Thoracic aorta (tissue), 2 donors: ENCODE data around the gene HFM1. TPM values are rescaled to one million over a fixed set of nuclear protein-coding genes. Genes with fewer than 3 reads are reported as not detected.

Experiments
- ATAC-seq: fragments of 150-250 bp; one replicate; pipeline ENCODE4 v1.8.0; 2017; ENCODE audit warnings: low read depth; ENCODE audit not compliant: insufficient number of reproducible peaks, low FRiP score
- DNase-seq: peaks from one replicate; pipeline ENCODE4 v3.0.0-alpha.2; 2020; ENCODE audit warnings: low spot score
- H3K27ac ChIP-seq, 2 donors: fragments of 200-600 bp; sonication (generic); 1 replicate in 1 of 2; 2 replicates in 1 of 2; pipeline ENCODE4 v1.5.1; 2016; ENCODE audit warnings: mild to moderate bottlenecking in 2 of 2, moderate library complexity in 2 of 2
- H3K27me3 ChIP-seq: fragments of 200-600 bp; sonication (generic); replicated peaks from 2 replicates; pipeline ENCODE4 v1.6.0; 2016; ENCODE audit warnings: mild to moderate bottlenecking; ENCODE audit not compliant: insufficient read depth
- H3K36me3 ChIP-seq: fragments of 200-600 bp; sonication (generic); one replicate; pipeline ENCODE4 v1.5.1; 2016
- H3K4me1 ChIP-seq, 2 donors: fragments of 200-600 bp; sonication (generic); 1 replicate in 1 of 2; 2 replicates in 1 of 2; pipeline versions ENCODE4 v1.5.1 to v1.6.0; 2016; ENCODE audit warnings: low read depth in 2 of 2, mild to moderate bottlenecking in 1 of 2; ENCODE audit not compliant: control insufficient read depth in 1 of 2
- H3K4me3 ChIP-seq: fragments of 200-600 bp; sonication (generic); 2 replicates; pipeline ENCODE4 v1.5.1; 2016; ENCODE audit warnings: mild to moderate bottlenecking
- H3K9me3 ChIP-seq: fragments of 200-600 bp; sonication (generic); 2 replicates; pipeline ENCODE4 v1.5.1; 2016
- total RNA-seq, 2 donors: library from RNA; depleted of rRNA; stranded (reverse); fragments of >200 nt; gene quantifications; one replicate each; pipeline versions ENCODE4 v1.1.0 to v1.2.3, GENCODE V29; 2016
- TF ChIP-seq, protein P1 (sequence below): fragments of 200-600 bp; sonication (generic); IDR thresholded peaks from one replicate; pipeline ENCODE4 v1.5.1; 2019; ENCODE audit warnings: antibody characterized with exemption

HFM1 gene
- total RNA-seq, 2 donors from 2014 or later = 1.4 TPM; not detected in 1

DNA sequence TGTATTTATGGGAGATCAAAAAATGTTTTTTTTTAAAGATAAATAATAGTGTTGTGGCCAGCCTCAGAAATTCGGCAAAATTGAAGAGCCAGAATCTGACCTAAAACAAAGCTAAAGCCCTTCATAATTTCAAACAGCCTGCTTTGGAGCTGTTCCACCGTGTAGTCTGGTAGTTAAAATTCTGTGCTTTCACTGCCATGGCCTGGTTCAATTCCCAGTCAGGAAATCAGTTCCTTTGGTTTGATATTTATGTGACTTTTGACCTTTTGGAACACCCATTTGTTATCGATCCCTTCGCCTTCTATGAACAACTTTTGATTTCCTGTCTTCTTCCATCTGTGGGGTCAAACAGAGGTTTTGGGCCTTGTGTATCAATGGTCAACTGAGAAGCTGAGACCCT is 179.8 kb downstream of the HFM1 start:
- Histone ChIP-seq H3K27ac (no peak overlapping the region), H3K27me3 (no peaks in the 10 kb centered on the region), H3K4me3 (no peak overlapping the region), H3K9me3 (no peaks in the 10 kb centered on the region), H3K36me3 (no peaks in the 10 kb centered on the region), H3K4me1 (no peaks in the 10 kb centered on the region)
- no peak for DNase-seq
- TF ChIP-seq, protein P1, sequence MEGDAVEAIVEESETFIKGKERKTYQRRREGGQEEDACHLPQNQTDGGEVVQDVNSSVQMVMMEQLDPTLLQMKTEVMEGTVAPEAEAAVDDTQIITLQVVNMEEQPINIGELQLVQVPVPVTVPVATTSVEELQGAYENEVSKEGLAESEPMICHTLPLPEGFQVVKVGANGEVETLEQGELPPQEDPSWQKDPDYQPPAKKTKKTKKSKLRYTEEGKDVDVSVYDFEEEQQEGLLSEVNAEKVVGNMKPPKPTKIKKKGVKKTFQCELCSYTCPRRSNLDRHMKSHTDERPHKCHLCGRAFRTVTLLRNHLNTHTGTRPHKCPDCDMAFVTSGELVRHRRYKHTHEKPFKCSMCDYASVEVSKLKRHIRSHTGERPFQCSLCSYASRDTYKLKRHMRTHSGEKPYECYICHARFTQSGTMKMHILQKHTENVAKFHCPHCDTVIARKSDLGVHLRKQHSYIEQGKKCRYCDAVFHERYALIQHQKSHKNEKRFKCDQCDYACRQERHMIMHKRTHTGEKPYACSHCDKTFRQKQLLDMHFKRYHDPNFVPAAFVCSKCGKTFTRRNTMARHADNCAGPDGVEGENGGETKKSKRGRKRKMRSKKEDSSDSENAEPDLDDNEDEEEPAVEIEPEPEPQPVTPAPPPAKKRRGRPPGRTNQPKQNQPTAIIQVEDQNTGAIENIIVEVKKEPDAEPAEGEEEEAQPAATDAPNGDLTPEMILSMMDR = no peak
- no peak for ATAC-seq

DNA sequence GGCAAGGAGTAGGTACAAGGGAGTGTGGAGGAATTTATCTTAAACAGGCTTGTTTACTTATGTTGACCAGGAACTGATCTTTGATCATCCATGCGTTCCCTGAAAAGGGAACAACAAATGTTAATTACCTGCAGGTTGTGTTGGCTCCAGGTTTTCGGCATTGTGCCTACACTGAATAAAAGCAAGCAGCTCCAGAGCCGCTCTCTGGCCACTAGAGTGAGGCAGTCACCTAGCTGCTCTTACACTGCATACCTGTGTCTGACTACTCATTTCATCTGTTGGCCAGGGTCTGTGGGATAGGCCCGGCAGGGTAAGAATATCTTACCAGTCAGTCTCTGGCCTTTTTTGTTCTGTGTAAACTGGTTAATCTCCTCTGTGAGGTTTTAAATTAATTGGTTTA is 183.6 kb downstream of the HFM1 start:
- TF ChIP-seq, protein P1 = no peak
- H3K36me3 ChIP-seq = no peaks in the 10 kb centered on the region
- DNase-seq (no peak), ATAC-seq (no peak)
- H3K9me3 ChIP-seq = no peaks in the 10 kb centered on the region
- no peaks in the 10 kb centered on the region for H3K4me1 ChIP-seq
- no peaks in the 10 kb centered on the region for H3K27me3 ChIP-seq
- no peak overlapping the region for H3K27ac ChIP-seq
- H3K4me3 ChIP-seq = no peak overlapping the region

DNA sequence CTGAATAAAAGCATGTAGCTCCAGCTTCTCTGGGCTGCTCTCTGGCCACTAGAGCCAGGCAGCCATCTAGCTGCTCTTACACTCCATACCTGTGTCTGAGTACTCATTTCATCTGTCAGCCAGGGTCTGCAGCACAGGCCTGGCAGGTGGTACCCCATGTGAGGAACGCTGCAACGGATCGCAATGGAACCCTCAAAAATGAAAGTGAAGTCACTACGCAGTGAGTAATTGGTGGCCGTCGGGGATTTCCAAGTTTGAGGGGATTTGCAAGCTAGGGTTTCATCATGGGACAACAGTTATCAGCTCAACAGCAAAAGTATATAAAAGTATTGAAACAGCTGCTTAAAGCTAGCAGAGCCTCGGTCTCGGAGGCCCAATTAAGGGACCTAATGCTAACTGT is 186.7 kb downstream of the HFM1 start:
- no peaks in the 10 kb centered on the region for H3K36me3 ChIP-seq
- no peak overlapping the region for H3K4me3 ChIP-seq
- no peaks in the 10 kb centered on the region for H3K9me3 ChIP-seq
- TF ChIP-seq, protein P1 = no peak
- DNase-seq (no peak), ATAC-seq (no peak)
- no peaks in the 10 kb centered on the region for H3K4me1 ChIP-seq
- H3K27me3 ChIP-seq = no peaks in the 10 kb centered on the region
- no peak overlapping the region for H3K27ac ChIP-seq

Other genes starting within 250 kb of the HFM1 start
- 1 to 10 TPM in 1 of 2 donors, under 1 TPM in 1; 0.14 to 2.1 TPM for gene CDC7, start 96.0 kb upstream of the HFM1 start, total RNA-seq